Stimulated activated CD8-positive, alpha-beta memory T cell treated with anti-CD3 and anti-CD28 coated beads, Interleukin-15, amount 100 ng/mL, for 24 hours (primary cell): ENCODE measurements around the gene PAQR9.
"Not testable (repeated sequence)": the region's sequence is repeated elsewhere in the genome, so short reads cannot be mapped to it uniquely, and the experiment has no call there.

Source experiments
- DNase-seq: peaks from one replicate; pipeline ENCODE4 v3.0.0-alpha.2; 2020; ENCODE audit warnings: low read depth

Gene PAQR9

DNA sequence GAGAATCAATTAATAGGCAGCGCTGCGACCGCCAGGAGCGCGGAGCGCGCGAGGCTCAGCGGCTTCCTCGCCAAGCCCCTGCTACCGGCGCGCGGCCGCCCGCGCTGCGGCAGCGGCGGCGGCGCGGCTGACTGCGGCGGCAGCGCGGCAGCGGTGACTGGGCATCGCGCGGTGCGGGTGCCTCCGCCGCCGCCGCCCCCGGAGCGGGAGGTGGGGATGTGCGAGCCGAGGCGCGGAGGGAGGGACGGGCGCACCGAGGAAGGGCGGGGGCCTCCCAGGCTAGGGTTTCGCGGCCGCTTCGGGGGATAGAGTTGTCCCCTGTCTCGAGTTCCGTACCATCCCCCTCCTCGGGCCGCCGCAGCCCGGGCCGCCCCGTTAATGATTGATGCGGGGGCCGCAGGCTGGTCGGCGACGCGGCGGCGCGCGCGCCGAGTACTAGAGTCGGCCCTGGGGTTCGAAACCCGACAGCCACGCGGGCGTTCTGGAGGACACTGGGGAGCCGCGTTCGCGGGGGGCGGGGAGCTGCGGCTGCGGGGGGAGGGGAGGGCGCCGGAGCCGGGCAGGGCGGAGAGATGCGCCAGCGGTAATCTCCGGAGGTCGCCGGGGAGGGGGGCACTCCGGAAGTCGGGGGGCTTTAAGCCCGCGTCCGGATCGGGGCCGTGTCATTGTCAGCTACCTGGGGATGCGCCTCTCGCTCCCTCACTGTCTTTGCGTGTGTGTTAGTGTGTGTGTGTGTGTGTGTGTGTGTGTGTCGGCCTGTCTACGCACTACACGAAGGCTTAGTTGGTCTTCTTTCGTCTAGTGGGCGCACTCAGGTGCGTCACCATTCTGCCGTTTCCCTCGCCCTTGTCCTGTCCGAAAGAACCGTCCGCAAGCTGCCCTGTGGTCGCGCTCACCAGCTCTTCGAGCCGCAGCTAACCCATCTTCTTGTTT, at the start of gene PAQR9:
Gene PAQR9, minus strand, starts transcription at position 159 of the 933 bp plus-strand sequence. CDS start 338 bp downstream, outside the sequence.
- DNase-seq = no peak

DNA sequence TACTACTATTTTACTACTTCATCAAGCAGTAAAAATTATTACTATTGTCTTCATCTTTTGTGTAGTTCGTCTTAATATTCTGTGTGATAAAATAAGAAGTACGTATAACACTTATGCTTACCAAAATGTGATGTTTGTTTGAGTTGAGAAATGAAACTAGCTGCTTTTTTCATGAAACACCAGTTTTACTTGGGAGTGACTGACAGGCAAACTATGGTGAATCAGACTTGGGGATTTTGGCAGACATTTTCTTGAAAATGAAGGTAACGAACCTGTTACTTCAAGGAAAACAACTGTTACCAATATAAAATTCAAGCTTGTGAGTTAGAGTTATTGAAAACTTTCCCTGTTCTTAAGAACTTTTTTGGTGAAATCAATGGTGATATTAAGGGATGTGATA, 48.2 kb upstream of the PAQR9 start:
- DNase-seq = no peak

DNA sequence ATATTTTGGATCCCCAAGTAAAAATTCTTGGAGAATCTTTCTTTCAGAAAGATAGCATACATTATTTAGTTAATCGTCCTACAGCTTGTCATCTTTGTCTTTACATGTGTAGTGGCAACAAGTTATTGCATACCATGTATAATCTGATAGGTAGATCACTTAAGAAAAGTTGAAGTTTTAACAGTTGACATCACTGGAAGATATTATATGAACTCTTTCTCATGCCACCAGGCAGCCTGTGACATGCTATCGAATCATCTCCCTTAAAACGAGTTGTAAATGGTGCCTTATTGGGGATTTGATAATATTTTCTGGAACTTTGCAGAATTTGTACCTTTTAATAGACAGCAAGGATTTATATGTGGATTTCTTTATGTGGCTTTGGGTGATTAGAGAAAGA, 46.5 kb upstream of the PAQR9 start:
- no peak for DNase-seq

DNA sequence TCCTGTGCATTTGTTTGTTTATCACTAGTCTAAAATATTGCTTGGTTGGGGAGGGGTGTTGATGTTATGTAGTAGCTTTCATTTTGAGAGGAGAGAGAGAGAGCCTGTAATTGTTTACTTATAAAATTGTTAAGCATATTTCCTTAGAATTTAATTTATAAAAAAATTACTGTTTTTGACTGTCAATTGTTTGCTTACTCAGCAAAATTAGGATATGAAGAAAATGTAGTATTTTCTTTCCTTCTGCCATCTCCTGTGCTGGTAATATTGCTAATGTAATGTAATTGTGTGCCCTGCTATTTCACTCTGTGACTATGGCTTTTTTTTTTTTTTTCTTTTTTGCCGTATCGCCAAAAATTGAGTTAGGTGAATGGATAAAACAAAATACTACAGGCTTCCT, 41.3 kb upstream of the PAQR9 start:
- DNase-seq = no peak

DNA sequence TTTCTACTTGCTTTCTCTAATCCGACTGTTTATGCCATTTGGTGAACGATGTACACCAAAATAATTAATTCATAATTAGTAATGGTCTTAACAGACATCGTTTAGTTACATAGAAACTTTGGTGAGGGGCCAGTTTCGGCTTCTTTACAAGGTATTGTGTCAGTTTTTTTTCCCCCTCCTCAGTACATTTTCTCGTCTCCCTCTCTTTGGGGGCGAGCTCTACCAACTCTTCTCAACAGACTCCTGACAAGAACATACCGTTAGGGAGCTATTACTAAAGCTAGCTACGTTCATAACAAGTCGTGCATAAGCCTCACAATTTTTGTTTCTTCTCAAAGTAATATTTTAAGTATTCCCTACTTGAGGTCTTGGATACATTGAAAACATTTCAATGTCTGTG, 39.3 kb upstream of the PAQR9 start:
- DNase-seq = no peak

DNA sequence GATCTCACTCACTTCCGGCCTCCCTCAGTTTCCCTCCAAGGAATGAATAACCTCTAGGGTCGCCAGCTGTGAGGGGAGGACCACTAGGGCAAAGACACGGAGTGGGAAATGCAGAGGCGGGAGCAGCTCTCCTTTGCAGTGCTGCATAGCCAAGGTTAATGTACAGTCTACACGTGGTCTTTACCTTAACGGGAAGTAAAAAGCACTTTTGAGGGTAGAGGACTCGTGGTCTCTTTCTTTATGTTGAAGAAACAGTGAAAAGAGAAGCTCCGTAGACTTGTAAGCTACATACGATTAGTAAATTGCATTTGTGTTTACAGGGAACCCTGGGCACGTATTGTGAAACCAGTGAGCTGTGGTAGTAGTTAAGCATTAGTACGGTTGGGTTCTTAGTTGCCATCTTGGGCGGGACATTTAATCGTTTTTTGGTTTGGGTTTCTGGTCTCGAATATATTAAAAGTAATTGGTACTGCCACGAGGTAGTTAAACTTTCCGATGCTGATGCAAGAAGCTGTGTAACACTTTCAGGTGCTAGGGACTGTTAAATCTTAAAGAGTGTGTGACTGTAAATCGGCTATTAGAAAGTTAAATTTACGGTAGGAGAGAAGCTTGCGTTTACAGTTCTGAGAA, 38.7 kb upstream of the PAQR9 start:
- DNase-seq = no peak

DNA sequence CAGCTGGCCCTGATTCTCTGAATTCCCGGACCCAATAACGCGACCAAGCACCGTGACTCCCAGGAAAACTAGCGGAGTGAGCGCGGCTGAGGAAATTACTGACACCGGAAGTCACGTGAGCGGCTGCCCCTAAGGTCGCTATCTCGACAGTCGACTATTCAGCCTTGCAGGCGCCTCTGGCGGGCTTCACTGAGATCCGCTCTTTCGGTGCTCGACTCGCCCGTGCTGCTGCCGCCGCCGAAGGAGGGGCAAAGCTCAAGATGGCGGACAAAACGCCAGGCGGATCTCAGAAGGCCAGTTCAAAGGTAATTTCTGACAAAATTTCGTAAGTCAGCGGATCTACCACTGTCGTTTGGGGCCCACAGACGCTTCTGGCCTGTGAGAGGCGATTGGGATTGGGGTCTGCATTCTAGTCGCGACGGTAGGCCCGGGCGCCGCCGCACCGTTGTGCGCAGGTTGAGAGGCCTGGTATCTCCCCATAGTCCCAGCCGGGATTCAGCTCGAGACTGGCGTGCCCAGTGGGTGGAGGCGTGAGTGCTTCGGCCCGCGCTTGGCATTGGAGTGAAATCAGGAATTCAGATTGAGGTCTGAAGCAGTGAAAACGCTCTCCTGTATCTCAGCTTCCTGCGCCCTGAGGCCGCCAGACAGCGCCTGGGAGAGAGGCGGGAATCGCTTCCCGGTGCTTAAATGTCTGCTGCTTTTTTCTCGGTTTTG, 38.1 kb upstream of the PAQR9 start, which contains the start of gene U2SURP:
Gene U2SURP, plus strand, starts transcription at position 202 of the 714 bp plus-strand sequence. Its CDS starts 59 bp downstream, at position 261.
- DNase-seq = peak; percentile 70

GRCh38 chr3:143001034-143001368, 37.5 kb upstream of the PAQR9 start:
- no peak for DNase-seq

DNA sequence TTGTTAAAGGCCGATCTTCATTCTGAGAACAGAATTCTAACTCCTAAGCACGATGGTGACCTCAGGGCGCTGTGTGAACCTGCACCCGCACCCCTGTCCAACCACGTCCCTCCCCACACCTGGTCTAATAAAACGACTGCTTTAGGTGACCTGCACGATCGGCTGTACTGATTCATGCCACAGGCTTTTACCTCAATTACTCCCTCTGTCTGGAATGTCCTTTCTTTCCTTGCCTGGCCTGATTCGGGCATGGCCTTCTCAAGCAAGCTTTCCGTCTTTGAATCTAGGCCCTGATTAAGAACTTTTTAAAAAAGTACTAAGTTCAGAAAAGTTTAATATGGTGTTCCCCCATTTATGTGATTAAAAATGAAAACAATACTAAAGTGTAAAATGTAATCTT, 37.1 kb upstream of the PAQR9 start:
- DNase-seq = no peak

DNA sequence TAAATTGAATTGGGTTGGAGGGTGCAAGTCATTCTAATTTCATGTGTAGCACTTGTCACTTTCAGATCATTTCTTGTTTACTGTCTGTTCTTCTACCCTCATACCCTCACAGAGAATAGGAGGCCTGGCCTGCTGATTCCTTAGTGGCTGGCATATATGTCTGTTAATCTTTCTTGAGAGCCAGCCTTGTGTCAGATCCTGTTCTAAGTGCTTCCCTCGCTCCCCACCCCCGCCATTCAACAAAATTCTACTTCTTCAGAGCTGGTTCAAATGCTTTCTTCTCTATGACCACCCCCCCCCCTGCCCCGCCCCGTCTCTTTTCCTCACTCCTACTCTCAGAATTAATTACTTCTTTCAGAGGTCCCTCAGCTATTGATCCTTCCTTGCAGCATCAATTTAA, 36.4 kb upstream of the PAQR9 start:
- DNase-seq = no peak

- DNase-seq = no peak
Measured at GRCh38 chr3:142998439-142998838, 35.0 kb upstream of the PAQR9 start.

DNA sequence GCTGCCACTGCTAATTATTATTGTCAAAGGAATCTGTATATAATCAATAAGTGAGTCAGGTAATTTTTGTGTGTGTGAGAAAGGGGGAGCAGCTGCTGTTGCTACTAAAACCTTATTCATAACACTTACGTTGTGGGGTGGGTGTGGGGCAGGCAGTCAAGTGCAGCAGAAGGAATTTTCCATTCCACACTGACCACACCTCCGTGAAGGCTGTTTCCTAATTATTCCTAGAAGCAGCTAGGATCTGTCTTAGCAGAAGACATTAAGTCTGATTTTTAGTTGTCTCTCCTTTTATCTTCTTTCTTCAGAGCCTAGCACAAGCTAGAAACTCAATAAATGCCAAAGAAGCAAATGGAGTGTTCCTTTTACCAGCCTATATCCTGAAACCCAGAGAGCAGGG, 33.9 kb upstream of the PAQR9 start:
- no peak for DNase-seq

- no peak for DNase-seq
Measured at GRCh38 chr3:142993958-142994442, 30.5 kb upstream of the PAQR9 start.

GRCh38 chr3:142992323-142992722, 28.8 kb upstream of the PAQR9 start:
- DNase-seq = no peak

- DNase-seq = no peak
Measured at GRCh38 chr3:142990721-142991120, 27.2 kb upstream of the PAQR9 start.

GRCh38 chr3:142988826-142989225, 25.4 kb upstream of the PAQR9 start:
- not testable (repeated sequence) for DNase-seq

DNA sequence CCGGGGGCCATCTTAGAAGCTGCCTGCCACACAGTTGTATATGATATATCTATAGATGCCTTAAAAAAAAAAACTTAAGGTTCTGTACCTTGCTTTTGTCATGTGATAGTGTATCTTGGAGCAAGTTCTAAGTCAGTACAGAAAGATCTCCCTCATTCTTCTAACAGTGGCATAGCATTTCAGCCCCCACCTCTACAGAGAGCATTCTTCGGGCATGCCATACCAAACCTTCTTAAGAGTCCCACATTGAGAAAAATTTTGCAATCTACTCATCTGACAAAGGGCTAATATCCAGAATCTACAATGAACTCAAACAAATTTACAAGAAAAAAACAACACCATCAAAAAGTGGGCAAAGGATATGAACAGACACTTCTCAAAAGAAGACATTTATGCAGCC, 24.7 kb upstream of the PAQR9 start:
- DNase-seq = not testable (repeated sequence)

- DNase-seq = no peak
Measured at GRCh38 chr3:142987707-142988106, 24.2 kb upstream of the PAQR9 start.

DNA sequence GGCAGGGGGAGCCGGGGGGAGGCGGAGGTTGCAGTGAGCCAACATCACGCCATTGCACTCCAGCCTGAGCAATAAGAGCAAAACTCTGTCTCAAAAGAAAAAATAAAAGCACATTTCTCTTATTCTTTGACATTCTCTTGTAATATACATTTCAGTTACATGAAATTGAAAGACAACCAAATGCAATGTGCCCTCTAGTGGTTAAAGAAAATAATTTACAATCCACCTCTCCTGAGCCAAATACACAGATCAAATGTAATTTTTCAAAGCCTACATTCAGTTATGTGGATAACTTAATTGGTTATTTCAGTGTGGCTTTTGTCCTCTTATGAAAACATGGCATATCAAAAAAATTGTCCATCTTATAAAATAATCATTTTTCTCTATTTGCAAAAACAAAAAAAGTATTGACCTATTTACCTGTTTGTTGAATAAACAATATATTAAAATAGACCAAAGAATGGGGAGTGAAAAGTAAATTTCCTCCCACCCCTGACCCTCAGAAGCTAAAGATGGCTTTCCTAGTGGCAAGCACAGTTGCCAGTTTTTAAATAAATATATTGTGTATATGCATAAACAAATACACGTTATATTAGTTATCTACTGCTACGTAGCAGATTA, 23.7 kb upstream of the PAQR9 start:
- no peak for DNase-seq

GRCh38 chr3:142984255-142984654, 20.8 kb upstream of the PAQR9 start:
- DNase-seq = no peak

DNA sequence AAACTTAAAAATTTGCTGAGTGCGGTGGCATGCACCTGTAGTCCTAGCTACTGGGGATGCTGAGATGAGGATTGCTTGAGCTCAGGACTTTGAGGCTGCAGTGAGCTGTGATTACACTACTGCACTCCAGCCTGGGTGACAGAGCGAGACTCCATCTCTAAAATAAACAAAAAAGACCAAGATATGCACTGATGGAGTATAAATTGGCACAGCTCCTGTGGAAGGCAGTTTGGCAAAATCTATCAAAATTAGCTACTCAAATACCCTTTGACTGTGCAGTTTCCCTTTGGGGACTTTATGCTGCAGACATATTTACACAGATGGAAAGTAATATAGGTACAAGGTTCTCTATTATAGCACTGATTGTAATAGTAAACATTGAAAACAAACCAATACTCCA, 19.8 kb upstream of the PAQR9 start:
- DNase-seq = no peak
